ENCODE measurements around the gene ACCSL.

Gene ACCSL

GRCh38 chr11:44047931-44048431 is at the start of gene ACCSL:
Gene ACCSL (plus strand): TSS chr11:44047981. CDS start chr11:44048037, 56 bp downstream.
- DNase-seq = no peak

- no peak for DNase-seq
Observed at GRCh38 chr11:43998308-43998707, 49.5 kb upstream of the ACCSL start.

- DNase-seq = no peak
Observed at GRCh38 chr11:44000731-44001130, 47.0 kb upstream of the ACCSL start.

GRCh38 chr11:44002191-44003093 is 45.3 kb upstream of the ACCSL start:
- no peak for DNase-seq

GRCh38 chr11:44003736-44004451 is 43.9 kb upstream of the ACCSL start:
- no peak for DNase-seq

GRCh38 chr11:44004452-44005062 is 43.2 kb upstream of the ACCSL start:
- no peak for DNase-seq

- no peak for DNase-seq
Observed at GRCh38 chr11:44005063-44005701, 42.6 kb upstream of the ACCSL start.

GRCh38 chr11:44005956-44006355 is 41.8 kb upstream of the ACCSL start:
- no peak for DNase-seq

GRCh38 chr11:44006917-44007361 is 40.8 kb upstream of the ACCSL start:
- DNase-seq = no peak

GRCh38 chr11:44007481-44008087 is 40.2 kb upstream of the ACCSL start:
- DNase-seq = no peak

- DNase-seq = no peak
Observed at GRCh38 chr11:44008088-44008501, 39.7 kb upstream of the ACCSL start.

- DNase-seq = no peak
Observed at GRCh38 chr11:44008698-44009097, 39.1 kb upstream of the ACCSL start.

- no peak for DNase-seq
Observed at GRCh38 chr11:44010789-44011251, 37.0 kb upstream of the ACCSL start.

GRCh38 chr11:44011797-44012196 is 36.0 kb upstream of the ACCSL start:
- no peak for DNase-seq

GRCh38 chr11:44014968-44015623 is 32.7 kb upstream of the ACCSL start:
- no peak for DNase-seq

- no peak for DNase-seq
Observed at GRCh38 chr11:44015624-44016007, 32.2 kb upstream of the ACCSL start.

GRCh38 chr11:44016131-44016530 is 31.6 kb upstream of the ACCSL start:
- no peak for DNase-seq

GRCh38 chr11:44016546-44017442 is 31.0 kb upstream of the ACCSL start:
- DNase-seq = no peak

- no peak for DNase-seq
Observed at GRCh38 chr11:44017443-44018126, 30.2 kb upstream of the ACCSL start.

GRCh38 chr11:44018127-44018521 is 29.7 kb upstream of the ACCSL start:
- no peak for DNase-seq

All from inflammatory macrophage treated with lipopolysaccharide for 1 hour (primary cell).